A549 (cell line): ENCODE data around the gene SASH1. TPM values are rescaled to one million over a fixed set of nuclear protein-coding genes. Genes with fewer than 3 reads are reported as not detected.

Source experiments
- ATAC-seq, 2 experiments: fragments of 200-7000 bp in 1 of 2; fragments of >200 bp in 1 of 2; cut with Nextera tagmentation in 1 of 2; cut with Tn5 transposase in 1 of 2; 3 replicates each; pipeline versions ENCODE4 v1.8.0 to v1.9.1; 2018 to 2020; ENCODE audit warnings: mild to moderate bottlenecking in 1 of 2, moderate library complexity in 1 of 2
- CTCF ChIA-PET: fragments of 300-600 bp; sonication (Branson Sonifier 250); formaldehyde crosslinking; extraction: SDS; loops from one replicate; lab custom pipeline; 2021; ENCODE audit warnings: antibody characterized with exemption, inconsistent platforms; lab: Yijun Ruan, JAX
- POLR2A ChIA-PET: fragments of 350-600 bp; formaldehyde crosslinking; extraction: SDS; loops from one replicate; lab custom pipeline; 2021; ENCODE audit warnings: antibody characterized with exemption, inconsistent platforms; lab: Yijun Ruan, JAX
- DNase-seq, 2 experiments: peaks; one replicate each; pipeline versions ENCODE4 v3.0.0 to v3.0.0-alpha.2; 2011 to 2016; ENCODE audit warnings: low read depth in 1 of 2, low spot score in 1 of 2
- FAIRE-seq: peaks from 2 replicates; lab custom pipeline; 2011; peaks lifted over from hg19 to GRCh38; lab: Jason Lieb, UNC
- H3K27ac ChIP-seq, 2 experiments: fragments of >200 bp; sonication (Bioruptor Twin); formaldehyde crosslinking; 3 replicates each; pipeline ENCODE4 v1.5.1; 2016 to 2017
- H3K4me1 ChIP-seq: fragments of >200 bp; sonication (Bioruptor Twin); formaldehyde crosslinking; 3 replicates; pipeline ENCODE4 v1.6.1; 2016
- H3K4me2 ChIP-seq: fragments of >200 bp; sonication (Bioruptor Twin); formaldehyde crosslinking; 3 replicates; pipeline ENCODE4 v1.6.1; 2016
- H3K4me3 ChIP-seq: fragments of >200 bp; sonication (Bioruptor Twin); formaldehyde crosslinking; 3 replicates; pipeline ENCODE4 v1.5.1; 2016
- H3K9me3 ChIP-seq: fragments of >200 bp; sonication (Bioruptor Twin); formaldehyde crosslinking; 3 replicates; pipeline ENCODE4 v1.6.1; 2016
- CBX2 ChIP-seq: fragments of 200-600 bp; sonication (generic); IDR thresholded peaks from 2 replicates; pipeline ENCODE4 v1.6.1; 2016; ENCODE audit warnings: low read depth, mild to moderate bottlenecking, borderline replicate concordance
- CHD2 ChIP-seq: fragments of 150-350 bp; IDR thresholded peaks from 2 replicates; pipeline ENCODE4 v1.6.1; 2014; ENCODE audit warnings: low read length; ENCODE audit not compliant: partially characterized antibody
- CTCF ChIP-seq: fragments of >200 bp; sonication (Bioruptor Twin); formaldehyde crosslinking; IDR thresholded peaks from 3 replicates; pipeline ENCODE4 v1.5.1; 2016
- FOSL2 ChIP-seq, 2 experiments: fragments of 450-650 bp in 1 of 2; fragments of >200 bp in 1 of 2; sonication (Bioruptor Twin) in 1 of 2; formaldehyde crosslinking; IDR thresholded peaks; 2 replicates each; pipeline versions ENCODE4 v1.5.0 to v1.6.1; 2016 to 2020; ENCODE audit warnings: mild to moderate bottlenecking in 1 of 2, moderate library complexity in 1 of 2
- FOXS1 ChIP-seq: fragments of 250-450 bp; sonication (Bioruptor Pico); IDR thresholded peaks from 2 replicates; pipeline ENCODE4 v1.5.0; 2020; ENCODE audit warnings: mild to moderate bottlenecking, moderate library complexity
- HDAC2 ChIP-seq: fragments of 200-600 bp; sonication (generic); IDR thresholded peaks from 2 replicates; pipeline ENCODE4 v1.6.1; 2016
- HMGXB4 ChIP-seq: fragments of 250-450 bp; sonication (Bioruptor Pico); IDR thresholded peaks from 2 replicates; pipeline ENCODE4 v1.5.0; 2021; ENCODE audit warnings: mild to moderate bottlenecking, moderate library complexity, borderline replicate concordance
- HOXB13 ChIP-seq: fragments of 250-450 bp; sonication (Bioruptor Pico); IDR thresholded peaks from 2 replicates; pipeline ENCODE4 v1.5.0; 2020; ENCODE audit warnings: low read depth, mild to moderate bottlenecking, moderate library complexity
- JUN ChIP-seq, 2 experiments: fragments of >200 bp; sonication (Bioruptor Twin); formaldehyde crosslinking; IDR thresholded peaks; 2 replicates in 1 of 2; 3 replicates in 1 of 2; pipeline ENCODE4 v1.6.1; 2016 to 2017
- MAX ChIP-seq: IDR thresholded peaks from 2 replicates; pipeline ENCODE4 v1.6.1; 2012
- NR3C1 ChIP-seq: fragments of >200 bp; sonication (Bioruptor Twin); formaldehyde crosslinking; IDR thresholded peaks from 3 replicates; pipeline ENCODE4 v1.6.1; 2017
- POLR2AphosphoS2 ChIP-seq: conservative IDR thresholded peaks from 2 replicates; pipeline ENCODE4 v1.6.1; 2012; ENCODE audit warnings: low read length, improper control_type of control experiment, inconsistent platforms
- RAD21 ChIP-seq, 2 experiments: fragments of >200 bp in 1 of 2; sonication (Bioruptor Twin) in 1 of 2; formaldehyde crosslinking in 1 of 2; IDR thresholded peaks in 1 of 2; conservative IDR thresholded peaks in 1 of 2; 2 replicates in 1 of 2; 3 replicates in 1 of 2; pipeline ENCODE4 v1.6.1; 2012 to 2018; ENCODE audit warnings: inconsistent platforms in 1 of 2
- RNF2 ChIP-seq: fragments of 200-600 bp; sonication (generic); IDR thresholded peaks from 2 replicates; pipeline ENCODE4 v1.6.1; 2016; ENCODE audit warnings: low read depth, mild to moderate bottlenecking, antibody characterized with exemption, moderate library complexity, borderline replicate concordance
- SMC3 ChIP-seq: fragments of >200 bp; sonication (Bioruptor Twin); formaldehyde crosslinking; IDR thresholded peaks from 3 replicates; pipeline ENCODE4 v1.6.1; 2018; ENCODE audit warnings: inconsistent platforms
- SREBF2 ChIP-seq: fragments of 450-650 bp; IDR thresholded peaks from 2 replicates; pipeline ENCODE4 v1.6.1; 2014; ENCODE audit warnings: mild to moderate bottlenecking, moderate library complexity
- WGBS: methylation state at CpG from one replicate; pipeline ENCODE4 v1.1.6; 2017; ENCODE audit errors: missing lambda C conversion rate; 5-methylcytosine and 5-hydroxymethylcytosine counted together
- polyA plus RNA-seq, 4 experiments: library from polyadenylated mRNA; depleted of rRNA in 3 of 4; stranded (reverse); fragments of >200 nt; fragmentation: RNase III in 1 of 4; extraction: RNeasy Plus Mini Kit Qiagen cat#74134 plus additional on column Dnase treatment in 1 of 4; gene quantifications; 2 replicates in 3 of 4; 3 replicates in 1 of 4; pipeline ENCODE4 v1.2.3, GENCODE V29; 2011 to 2017

SASH1 gene
- polyA plus RNA-seq, 2 of the 4 experiments (the other 2 are of a cell fraction), result 2.5 to 3.0 TPM

- ChIA-PET CTCF (interaction anchor here (1.7 to 3.5 kb wide), 2 partner anchors 288 to 291 kb away, joined by 7 to 28 read pairs; no protein-coding TSS in a partner anchor), POLR2A (no interaction called here)
- Histone ChIP-seq H3K4me3 (no peak overlapping the region), H3K27ac (no peak overlapping the region), H3K4me2 (no peak overlapping the region), H3K4me1 (peaks cover 4% of the 10 kb centered on the region; the same call in 1 of the 3 replicates), H3K9me3 (no peaks in the 10 kb centered on the region)
- no peak for FAIRE-seq
- WGBS, result 78% methylated on average over 4 of the region's 4 CpGs
- DNase-seq, result no peak
- TF ChIP-seq NR3C1, result no peak
- no peak for ATAC-seq
Observed at GRCh38 chr6:148467926-148468325, 125.3 kb downstream of the SASH1 start.

- no peak for FAIRE-seq
- no peak for ATAC-seq
Observed at GRCh38 chr6:148470156-148470555, 127.5 kb downstream of the SASH1 start.

GRCh38 chr6:148470606-148471465, 128.2 kb downstream of the SASH1 start:
- H3K4me1 ChIP-seq, result no peaks in the 10 kb centered on the region

More at GRCh38 chr6:148470156-148470555, 127.5 kb downstream of the SASH1 start:
- Histone ChIP-seq H3K4me3 (no peak overlapping the region), H3K4me2 (no peak overlapping the region), H3K9me3 (no peaks in the 10 kb centered on the region), H3K27ac (no peak overlapping the region), H3K4me1 (no peaks in the 10 kb centered on the region)
- TF ChIP-seq FOSL2 (IDR thresholded peaks at IDR 0.05) (no peak), FOSL2 (CRISPR knock-in tag; IDR thresholded peaks at IDR 0.05) (no peak), JUN (IDR thresholded peaks at IDR 0.05) (no peak), CBX2 (no peak), HDAC2 (no peak), POLR2AphosphoS2 (no peak), SREBF2 (no peak)
- 92% methylated on average over 8 of the region's 8 CpGs for WGBS
- ChIA-PET CTCF (interaction anchor here (0.6 to 2.6 kb wide), 2 partner anchors 292 to 341 kb away, joined by 3 to 10 read pairs; no protein-coding TSS in a partner anchor), POLR2A (no interaction called here)
- DNase-seq, result no peak

More at GRCh38 chr6:148470606-148471465, 128.2 kb downstream of the SASH1 start:
- ChIA-PET POLR2A (no interaction called here), CTCF (interaction anchor here (0.6 to 2.6 kb wide), 2 partner anchors 293 to 342 kb away, joined by 3 to 10 read pairs; no protein-coding TSS in a partner anchor)
- TF ChIP-seq SMC3 (no peak), RAD21 (conservative IDR thresholded peaks at IDR 0.05 in 1 of 2, IDR thresholded peaks at IDR 0.05 in 1 of 2) (no peak), CHD2 (no peak), RNF2 (no peak), FOXS1 (CRISPR knock-in tag) (no peak), CTCF (no peak), HOXB13 (no peak), HMGXB4 (CRISPR knock-in tag) (no peak), MAX (no peak)
- 90% methylated on average over 9 of the region's 10 CpGs for WGBS
- FAIRE-seq, result no peak
- no peak overlapping the region for H3K4me2 ChIP-seq
- no peaks in the 10 kb centered on the region for H3K9me3 ChIP-seq
- no peak overlapping the region for H3K27ac ChIP-seq
- no peak for ATAC-seq
- DNase-seq, result no peak
- H3K4me3 ChIP-seq, result no peak overlapping the region
